Measurements from ENCODE around the gene CSTF2T. TPM values are rescaled to one million over a fixed set of nuclear protein-coding genes. Genes with fewer than 3 reads are reported as not detected.
A peak's percentile ranks its signal among the peaks of the same experiment; 100 is the strongest.

CSTF2T gene
- total and polyA plus RNA-seq, 4 donors = 6.2 to 25.3 (median 16.4) TPM

DNA sequence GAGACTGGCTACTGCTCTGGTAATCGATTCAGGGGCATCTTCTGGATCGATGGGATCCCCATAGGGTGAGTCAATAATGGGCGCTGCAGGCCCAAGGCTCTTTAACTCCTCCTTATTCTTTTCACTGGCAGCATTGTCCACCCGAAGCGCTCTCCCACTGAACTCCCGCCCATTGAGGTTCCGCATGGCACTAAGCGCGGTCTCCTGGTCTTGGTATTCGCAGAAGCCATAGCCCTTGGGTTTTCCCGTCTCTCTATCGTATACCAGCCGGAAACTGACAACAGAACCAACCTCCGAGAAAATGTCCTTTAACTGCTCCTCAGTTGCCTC, 285 bp downstream of the CSTF2T start:
- Histone ChIP-seq H3K9ac (ENCODE audit: insufficient read depth in 1 of 2, low read length in 2 of 2) (peak overlapping the region; percentile 98 to 100), H3K4me1 (ENCODE audit: control insufficient read depth in 5 of 5, insufficient read depth in 5 of 5, low read length in 5 of 5) (peaks cover 11 to 30% (median 15%) of the 10 kb centered on the region in 5 donors), H3K27ac (ENCODE audit: low read depth in 1 of 2, low read length in 1 of 2) (peak overlapping the region; percentile 97 to 99), H3K4me3 (peak overlapping the region; percentile 91), H3K9me3 (ENCODE audit: control insufficient read depth in 4 of 4, insufficient read depth in 3 of 4, low read length in 3 of 4) (no peaks in the 10 kb centered on the region), H3K36me3 (ENCODE audit: control insufficient read depth in 4 of 4, insufficient read depth in 4 of 4, low read length in 4 of 4) (peaks cover 0 to 7% (median 2%) of the 10 kb centered on the region in 4 donors), H3K27me3 (ENCODE audit: control insufficient read depth in 3 of 3, insufficient read depth in 3 of 3, low read length in 2 of 3) (no peaks in the 10 kb centered on the region)
- DNase-seq (no peak), ATAC-seq (ENCODE audit: insufficient read depth, low FRiP score) (peak; percentile 17)
- TF ChIP-seq CTCF (IDR thresholded peaks at IDR 0.05; ENCODE audit: control extremely low read depth, extremely low read depth) = no peak
- 1% methylated on average over 14 of the region's 14 CpGs for WGBS, 2 donors

GRCh38 chr10:51698473-51699063, 827 bp downstream of the CSTF2T start:
- 85 to 89% methylated on average over 8 of the region's 8 CpGs for WGBS, 2 donors
- DNase-seq (no peak), ATAC-seq (ENCODE audit: insufficient read depth, low FRiP score) (no peak)
- no peak for TF ChIP-seq CTCF (IDR thresholded peaks at IDR 0.05; ENCODE audit: control extremely low read depth, extremely low read depth)
- H3K4me3 ChIP-seq = peak overlapping the region; percentile 91
- no peaks in the 10 kb centered on the region for H3K9me3 ChIP-seq (ENCODE audit: control insufficient read depth in 4 of 4, insufficient read depth in 3 of 4, low read length in 3 of 4)
- peaks cover 0 to 7% (median 2%) of the 10 kb centered on the region in 4 donors for H3K36me3 ChIP-seq (ENCODE audit: control insufficient read depth in 4 of 4, insufficient read depth in 4 of 4, low read length in 4 of 4)
- peaks cover 11 to 30% (median 15%) of the 10 kb centered on the region in 5 donors for H3K4me1 ChIP-seq (ENCODE audit: control insufficient read depth in 5 of 5, insufficient read depth in 5 of 5, low read length in 5 of 5)
- H3K9ac ChIP-seq (ENCODE audit: insufficient read depth in 1 of 2, low read length in 2 of 2) = peak overlapping the region; percentile 98 to 100
- H3K27ac ChIP-seq (ENCODE audit: low read depth in 1 of 2, low read length in 1 of 2) = peak overlapping the region in 1 of 2 donors; percentile 99
- no peaks in the 10 kb centered on the region for H3K27me3 ChIP-seq (ENCODE audit: control insufficient read depth in 3 of 3, insufficient read depth in 3 of 3, low read length in 2 of 3)

GRCh38 chr10:51696251-51696650, 3.1 kb downstream of the CSTF2T start:
- Histone ChIP-seq H3K4me3 (no peak overlapping the region), H3K9ac (ENCODE audit: insufficient read depth in 1 of 2, low read length in 2 of 2) (no peak overlapping the region), H3K4me1 (ENCODE audit: control insufficient read depth in 5 of 5, insufficient read depth in 5 of 5, low read length in 5 of 5) (peaks cover 11 to 30% (median 15%) of the 10 kb centered on the region in 5 donors), H3K27me3 (ENCODE audit: control insufficient read depth in 3 of 3, insufficient read depth in 3 of 3, low read length in 2 of 3) (no peaks in the 10 kb centered on the region), H3K36me3 (ENCODE audit: control insufficient read depth in 4 of 4, insufficient read depth in 4 of 4, low read length in 4 of 4) (peaks cover 0 to 7% (median 2%) of the 10 kb centered on the region in 4 donors), H3K9me3 (ENCODE audit: control insufficient read depth in 4 of 4, insufficient read depth in 3 of 4, low read length in 3 of 4) (no peaks in the 10 kb centered on the region), H3K27ac (ENCODE audit: low read depth in 1 of 2, low read length in 1 of 2) (peak overlapping the region in 1 of 2 donors; percentile 27)
- WGBS, 2 donors = 62 to 75% methylated on average over 1 of the region's 1 CpG
- DNase-seq (no peak), ATAC-seq (ENCODE audit: insufficient read depth, low FRiP score) (no peak)
- no peak for TF ChIP-seq CTCF (IDR thresholded peaks at IDR 0.05; ENCODE audit: control extremely low read depth, extremely low read depth)

Data from lung (tissue), 12 donors.